Smooth muscle cell (in vitro differentiated cells): ENCODE results near the gene ATP9A. TPM values are rescaled to one million over a fixed set of nuclear protein-coding genes. Genes with fewer than 3 reads are reported as not detected.

Experiments used
- DNase-seq: peaks from one replicate; lab custom pipeline; 2025; ENCODE audit not compliant: unreplicated experiment; lab: John Stamatoyannopoulos, UW
- H2AFZ ChIP-seq: fragments of 200-600 bp; sonication (generic); 2 replicates; pipeline ENCODE4 v1.6.0; 2016; ENCODE audit warnings: antibody characterized with exemption, low read depth, mild to moderate bottlenecking
- H3F3A ChIP-seq: fragments of 200-600 bp; sonication (generic); 2 replicates; pipeline ENCODE4 v1.6.0; 2017; ENCODE audit warnings: antibody characterized with exemption, low read depth
- H3K27ac ChIP-seq: fragments of 200-600 bp; sonication (generic); 2 replicates; pipeline ENCODE4 v1.5.1; 2016; ENCODE audit warnings: low read depth, mild to moderate bottlenecking
- H3K27me3 ChIP-seq: fragments of 200-600 bp; sonication (generic); 2 replicates; pipeline ENCODE4 v1.6.1; 2016; ENCODE audit warnings: low read depth, mild to moderate bottlenecking
- H3K36me3 ChIP-seq: fragments of 200-600 bp; sonication (generic); 2 replicates; pipeline ENCODE4 v1.5.1; 2016; ENCODE audit warnings: low read depth
- H3K4me1 ChIP-seq: fragments of 200-600 bp; sonication (generic); 2 replicates; pipeline ENCODE4 v1.5.1; 2016; ENCODE audit warnings: low read depth
- H3K4me2 ChIP-seq: fragments of 200-600 bp; sonication (generic); 2 replicates; pipeline ENCODE4 v1.6.0; 2016; ENCODE audit warnings: mild to moderate bottlenecking
- H3K4me3 ChIP-seq: fragments of 200-600 bp; sonication (generic); 2 replicates; pipeline ENCODE4 v1.5.1; 2016; ENCODE audit warnings: mild to moderate bottlenecking
- H3K79me2 ChIP-seq: fragments of 200-600 bp; sonication (generic); 2 replicates; pipeline ENCODE4 v1.6.0; 2016; ENCODE audit warnings: low read depth, mild to moderate bottlenecking
- H3K9ac ChIP-seq: fragments of 200-600 bp; sonication (generic); 2 replicates; pipeline ENCODE4 v1.6.0; 2016; ENCODE audit warnings: low read depth
- H3K9me3 ChIP-seq: fragments of 200-600 bp; sonication (generic); replicated peaks from 2 replicates; pipeline ENCODE4 v1.5.1; 2016; ENCODE audit warnings: low read depth
- H4K20me1 ChIP-seq: fragments of 200-600 bp; sonication (generic); 2 replicates; pipeline ENCODE4 v1.6.0; 2016; ENCODE audit warnings: low read depth
- WGBS: methylation state at CpG from one replicate; pipeline ENCODE4 v1.1.7; 2016; ENCODE audit warnings: low lambda C conversion rate; 5-methylcytosine and 5-hydroxymethylcytosine counted together
- polyA plus RNA-seq: library from polyadenylated mRNA; unstranded; fragments of >200 nt; fragmentation: Nextera tagmentation; extraction: Ambion mirVana; gene quantifications from 2 replicates; pipeline ENCODE4 v1.2.1, GENCODE V29; 2016
- total RNA-seq: library from RNA; depleted of rRNA; stranded (reverse); fragments of >200 nt; gene quantifications from 2 replicates; pipeline ENCODE4 v1.2.3, GENCODE V29; 2014
- TF ChIP-seq, protein P1 (sequence below): fragments of 200-600 bp; sonication (generic); IDR thresholded peaks from 2 replicates; pipeline ENCODE4 v1.5.1; 2017; ENCODE audit warnings: borderline replicate concordance, mild to moderate bottlenecking, antibody characterized with exemption; ENCODE audit not compliant: insufficient read depth, poor library complexity, severe bottlenecking

ATP9A gene
- total and polyA plus RNA-seq, 2 experiments from 2014 or later: 3.4 to 8.0 TPM

DNA sequence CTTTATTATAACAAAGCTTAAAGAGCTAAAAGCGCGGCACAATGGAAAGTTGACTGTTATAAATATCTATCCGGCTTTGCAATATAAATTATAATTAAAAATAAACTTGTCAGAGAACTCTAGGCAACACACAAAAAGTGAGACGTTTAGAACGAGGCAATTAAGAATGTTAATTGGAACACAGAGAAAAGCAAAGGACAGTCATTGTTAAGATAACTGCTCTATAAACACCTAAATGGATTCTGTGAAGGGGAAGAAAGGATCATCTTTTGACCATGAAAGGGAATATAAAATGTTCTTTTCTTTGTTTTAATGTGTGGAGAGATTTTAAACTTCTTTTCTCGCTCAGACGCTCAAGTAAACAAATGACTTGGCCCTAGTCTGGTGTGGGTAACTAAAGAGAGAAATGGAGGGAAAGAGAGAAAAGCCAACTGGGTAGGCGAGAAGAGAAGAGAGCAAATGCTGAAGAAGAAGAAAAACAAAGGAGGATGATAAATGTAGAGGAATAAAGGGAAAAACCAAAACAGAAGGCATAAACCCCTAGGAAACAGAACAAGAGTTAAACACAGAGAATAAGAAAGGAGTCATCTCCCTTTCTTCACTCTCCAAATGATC is 43.4 kb upstream of the ATP9A start:
- H3F3A ChIP-seq: peaks cover 10% of the 10 kb centered on the region
- TF ChIP-seq, protein P1, sequence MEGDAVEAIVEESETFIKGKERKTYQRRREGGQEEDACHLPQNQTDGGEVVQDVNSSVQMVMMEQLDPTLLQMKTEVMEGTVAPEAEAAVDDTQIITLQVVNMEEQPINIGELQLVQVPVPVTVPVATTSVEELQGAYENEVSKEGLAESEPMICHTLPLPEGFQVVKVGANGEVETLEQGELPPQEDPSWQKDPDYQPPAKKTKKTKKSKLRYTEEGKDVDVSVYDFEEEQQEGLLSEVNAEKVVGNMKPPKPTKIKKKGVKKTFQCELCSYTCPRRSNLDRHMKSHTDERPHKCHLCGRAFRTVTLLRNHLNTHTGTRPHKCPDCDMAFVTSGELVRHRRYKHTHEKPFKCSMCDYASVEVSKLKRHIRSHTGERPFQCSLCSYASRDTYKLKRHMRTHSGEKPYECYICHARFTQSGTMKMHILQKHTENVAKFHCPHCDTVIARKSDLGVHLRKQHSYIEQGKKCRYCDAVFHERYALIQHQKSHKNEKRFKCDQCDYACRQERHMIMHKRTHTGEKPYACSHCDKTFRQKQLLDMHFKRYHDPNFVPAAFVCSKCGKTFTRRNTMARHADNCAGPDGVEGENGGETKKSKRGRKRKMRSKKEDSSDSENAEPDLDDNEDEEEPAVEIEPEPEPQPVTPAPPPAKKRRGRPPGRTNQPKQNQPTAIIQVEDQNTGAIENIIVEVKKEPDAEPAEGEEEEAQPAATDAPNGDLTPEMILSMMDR: no peak
- H3K27ac ChIP-seq: peak overlapping the region; percentile 82
- no peaks in the 10 kb centered on the region for H3K27me3 ChIP-seq
- no peaks in the 10 kb centered on the region for H4K20me1 ChIP-seq
- WGBS: 28% methylated on average over 8 of the region's 8 CpGs
- peak overlapping the region; percentile 80 for H3K4me2 ChIP-seq
- peak overlapping the region; percentile 8 for H3K4me3 ChIP-seq
- H3K79me2 ChIP-seq: no peaks in the 10 kb centered on the region
- H3K4me1 ChIP-seq: peaks cover 28% of the 10 kb centered on the region
- peak overlapping the region; percentile 30 for H3K9ac ChIP-seq
- no peaks in the 10 kb centered on the region for H3K36me3 ChIP-seq
- H2AFZ ChIP-seq: peak overlapping the region; percentile 90
- DNase-seq: no peak
- H3K9me3 ChIP-seq: no peaks in the 10 kb centered on the region

DNA sequence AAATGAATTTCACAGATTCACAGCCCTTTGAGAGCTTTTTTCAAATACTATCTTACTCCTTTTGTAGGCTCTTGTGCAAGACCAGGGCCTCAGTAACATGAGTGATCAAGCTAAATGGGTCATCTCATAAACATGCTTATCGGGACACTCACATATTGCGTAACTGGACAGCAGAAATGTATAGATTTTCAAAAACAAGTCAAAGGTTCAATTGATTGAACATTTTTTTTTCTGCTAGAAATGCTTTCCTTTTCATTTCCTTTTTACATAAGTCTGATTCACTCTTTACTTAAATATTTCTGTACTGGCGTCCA is 42.8 kb upstream of the ATP9A start:
- Histone ChIP-seq H3K9ac (peak overlapping the region; percentile 30), H4K20me1 (no peaks in the 10 kb centered on the region), H3K4me2 (peak overlapping the region; percentile 80), H3K4me1 (peaks cover 28% of the 10 kb centered on the region), H2AFZ (peak overlapping the region; percentile 90), H3F3A (peaks cover 10% of the 10 kb centered on the region), H3K9me3 (no peaks in the 10 kb centered on the region), H3K4me3 (peak overlapping the region; percentile 8), H3K27ac (peak overlapping the region; percentile 82), H3K79me2 (no peaks in the 10 kb centered on the region), H3K36me3 (no peaks in the 10 kb centered on the region), H3K27me3 (no peaks in the 10 kb centered on the region)
- WGBS: 27% methylated on average over 3 of the region's 3 CpGs
- TF ChIP-seq, protein P1: no peak
- DNase-seq: no peak

DNA sequence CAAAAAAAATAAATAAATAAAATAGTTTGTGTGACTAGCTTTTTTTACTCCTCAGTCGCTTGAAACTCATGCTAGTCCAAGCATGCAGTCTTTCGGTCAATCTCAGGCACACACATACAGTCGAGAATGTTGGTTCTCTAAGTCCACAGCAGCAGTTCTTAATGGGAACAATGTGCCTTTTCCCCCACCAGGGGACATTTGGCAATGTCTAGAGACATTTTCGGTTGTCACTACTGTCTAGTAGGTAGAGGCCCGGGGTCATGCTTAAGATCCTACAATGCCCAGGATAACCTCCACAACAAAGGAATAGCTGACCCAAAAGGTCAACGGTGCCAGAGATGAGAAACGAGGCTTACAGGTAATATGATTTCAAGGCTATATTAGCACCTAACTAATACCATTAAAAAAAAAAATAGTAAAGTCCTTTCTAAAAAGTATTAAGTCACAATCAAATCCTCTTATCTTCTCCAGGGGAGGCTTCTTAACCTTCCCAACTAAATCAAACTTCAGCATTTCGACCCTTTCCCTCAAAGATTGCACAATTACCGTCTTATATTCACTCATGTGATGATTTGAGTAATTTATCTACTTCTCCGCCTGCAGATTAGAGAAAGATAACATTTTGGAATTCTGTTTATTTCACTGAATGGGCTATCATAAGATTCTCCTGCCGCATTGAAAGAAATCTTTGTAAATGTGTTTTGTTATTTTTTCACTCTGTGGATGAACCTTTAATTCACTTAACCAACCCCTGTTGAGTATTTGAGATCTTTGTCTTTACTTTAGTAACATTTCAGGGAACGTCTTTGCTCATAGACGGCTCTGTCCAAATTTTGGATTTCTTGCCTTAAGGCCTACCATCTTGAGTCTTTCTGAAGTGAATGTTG is 42.2 kb upstream of the ATP9A start:
- WGBS: 65% methylated on average over 13 of the region's 13 CpGs
- peak overlapping the region; percentile 80 for H3K4me2 ChIP-seq
- no peaks in the 10 kb centered on the region for H3K79me2 ChIP-seq
- H3K4me3 ChIP-seq: no peak overlapping the region
- peak overlapping the region; percentile 82 for H3K27ac ChIP-seq
- no peaks in the 10 kb centered on the region for H3K9me3 ChIP-seq
- peak overlapping the region; percentile 1 for H2AFZ ChIP-seq
- H4K20me1 ChIP-seq: no peaks in the 10 kb centered on the region
- peaks cover 28% of the 10 kb centered on the region for H3K4me1 ChIP-seq
- TF ChIP-seq, protein P1: no peak
- no peaks in the 10 kb centered on the region for H3K27me3 ChIP-seq
- H3K36me3 ChIP-seq: no peaks in the 10 kb centered on the region
- DNase-seq: no peak
- H3F3A ChIP-seq: peaks cover 10% of the 10 kb centered on the region
- no peak overlapping the region for H3K9ac ChIP-seq
